CD4-positive, alpha-beta T cell (primary cell): ENCODE results near the gene TOLLIP. TPM values are rescaled to one million over a fixed set of nuclear protein-coding genes. Genes with fewer than 3 reads are reported as not detected.

Experiments
- ATAC-seq: fragments of 200-7000 bp; cut with Tn5 transposase; one replicate; pipeline ENCODE4 v1.10.0; 2022; ENCODE audit warnings: mild to moderate bottlenecking; ENCODE audit not compliant: poor library complexity
- CTCF ChIA-PET: fragments of 350-600 bp; sonication (Branson Sonifier 250); formaldehyde crosslinking; loops from one replicate; lab custom pipeline; 2021; ENCODE audit warnings: antibody characterized with exemption, inconsistent platforms; lab: Charles Lee
- POLR2A ChIA-PET: fragments of 350-600 bp; sonication (Branson Sonifier 250); formaldehyde crosslinking; loops from one replicate; lab custom pipeline; 2021; ENCODE audit warnings: antibody characterized with exemption, inconsistent platforms; lab: Charles Lee
- DNase-seq, 14 experiments: peaks; one replicate each; pipeline ENCODE4 v3.0.0-alpha.2; 2013 to 2020; ENCODE audit warnings: mixed read lengths in 2 of 14
- H3K27ac ChIP-seq, 2 donors: one replicate each; pipeline versions ENCODE4 v1.5.1 to v1.7.0; 2013; ENCODE audit warnings: low read length in 2 of 2, low read depth in 1 of 2, mild to moderate bottlenecking in 1 of 2
- H3K27me3 ChIP-seq, 2 experiments: 1 replicate in 1 of 2; 2 replicates in 1 of 2; pipeline versions ENCODE4 v1.6.1 to v1.7.0; 2013; ENCODE audit warnings: low read length in 2 of 2, control low read depth in 1 of 2, mild to moderate bottlenecking in 1 of 2, moderate library complexity in 1 of 2; ENCODE audit not compliant: insufficient read depth in 2 of 2, control insufficient read depth in 1 of 2
- H3K36me3 ChIP-seq: one replicate; pipeline ENCODE4 v1.6.1; 2013; ENCODE audit warnings: low read length, control low read depth; ENCODE audit not compliant: insufficient read depth
- H3K4me1 ChIP-seq: one replicate; pipeline ENCODE4 v1.6.1; 2013; ENCODE audit warnings: low read length, control low read depth; ENCODE audit not compliant: insufficient read depth
- H3K4me3 ChIP-seq: one replicate; pipeline ENCODE4 v1.5.1; 2013; ENCODE audit warnings: mild to moderate bottlenecking, low read length, moderate library complexity
- H3K9me3 ChIP-seq, 2 experiments: 1 replicate in 1 of 2; 2 replicates in 1 of 2; pipeline versions ENCODE4 v1.6.1 to v1.7.0; 2013; ENCODE audit warnings: low read length in 2 of 2, mild to moderate bottlenecking in 2 of 2, control low read depth in 1 of 2, moderate library complexity in 1 of 2; ENCODE audit not compliant: control insufficient read depth in 1 of 2, insufficient read depth in 1 of 2
- H3K27ac Mint-ChIP-seq: one replicate; pipeline ENCODE4 v1.8.0; 2020; ENCODE audit warnings: mixed read lengths
- H3K27me3 Mint-ChIP-seq: one replicate; pipeline ENCODE4 v1.8.0; 2021; ENCODE audit warnings: mixed read lengths
- H3K36me3 Mint-ChIP-seq: one replicate; pipeline ENCODE4 v1.8.0; 2021; ENCODE audit warnings: low read depth, mixed read lengths
- H3K4me1 Mint-ChIP-seq: one replicate; pipeline ENCODE4 v1.8.0; 2021; ENCODE audit warnings: low read depth, mixed read lengths
- H3K4me3 Mint-ChIP-seq: one replicate; pipeline ENCODE4 v1.8.0; 2020; ENCODE audit warnings: mild to moderate bottlenecking, mixed read lengths
- H3K9me3 Mint-ChIP-seq: one replicate; pipeline ENCODE4 v1.8.0; 2020; ENCODE audit warnings: mixed read lengths
- intact Hi-C, 2 experiments: fragments of 100-400 bp; cut with DNase I in 1 of 2; cut with micrococcal nuclease in 1 of 2; formaldehyde crosslinking; loops; one replicate each; pipeline versions ENCODE4 v1.15.1 to v1.9.0; 2023 to 2025; cut with DNase I, micrococcal nuclease
- microRNA-seq: library from miRNA; unstranded; fragments of <30 nt; microRNA quantifications from one replicate; pipeline ENCODE4 v1.2.0, GENCODE V29; 2021; ENCODE audit warnings: borderline microRNAs expressed, borderline replicate concordance
- total RNA-seq, 174 experiments: library from RNA in 2 of 174; stranded (reverse) in 2 of 174; gene quantifications; one replicate each; pipeline ENCODE4 v1.2.3 and lab custom pipeline; 2021 to 2026
- TF ChIP-seq, protein P1 (sequence below): fragments of 200-600 bp; IDR thresholded peaks from one replicate; pipeline ENCODE4 v1.8.0; 2022; ENCODE audit warnings: antibody characterized with exemption, mild to moderate bottlenecking

The TOLLIP gene
- total RNA-seq, 2 experiments from 2014 or later = 38.9 to 41.0 TPM

DNA sequence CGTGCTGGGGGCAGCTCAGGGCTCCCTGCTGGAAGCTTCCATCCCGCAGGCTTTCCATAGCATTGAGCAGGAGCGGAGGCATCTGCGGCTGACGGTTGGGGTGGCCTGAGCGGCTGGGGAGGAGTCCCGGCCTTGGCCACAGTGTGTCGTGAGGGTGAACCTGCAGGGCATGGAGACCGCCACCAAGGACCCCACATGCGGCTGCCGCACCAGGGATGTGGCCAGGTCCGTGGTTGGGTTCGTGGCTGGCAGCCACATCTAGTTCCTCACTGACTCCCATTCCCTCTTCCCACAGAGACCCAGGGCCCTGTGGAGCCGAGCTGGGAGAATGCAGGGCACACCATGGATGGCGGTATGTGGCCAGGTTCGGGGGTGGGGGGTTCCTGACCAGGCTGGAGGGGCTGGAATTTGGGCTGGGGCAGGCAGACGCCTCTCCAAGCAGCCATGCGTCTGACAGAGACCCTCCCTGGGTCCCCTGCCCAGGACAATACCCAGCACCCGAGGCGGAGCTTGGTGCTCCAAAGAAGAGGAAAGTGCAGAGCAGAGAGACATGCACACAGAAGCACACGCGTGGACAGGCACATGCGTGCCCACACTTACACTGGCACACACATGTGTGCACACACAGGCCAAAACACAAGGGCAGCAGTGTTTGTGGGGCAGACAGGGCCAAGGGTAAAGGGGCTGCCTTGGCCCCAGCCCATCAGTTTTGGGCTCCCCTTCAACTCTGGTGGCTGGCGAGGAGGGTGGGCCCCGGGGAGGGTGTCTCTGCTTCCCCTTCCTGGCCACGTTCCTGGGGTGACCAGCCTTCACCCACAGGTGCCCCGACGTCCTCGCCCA lies 83.8 kb downstream of the TOLLIP start:
- POLR2A ChIA-PET = no interaction called here
- DNase-seq = no peak

DNA sequence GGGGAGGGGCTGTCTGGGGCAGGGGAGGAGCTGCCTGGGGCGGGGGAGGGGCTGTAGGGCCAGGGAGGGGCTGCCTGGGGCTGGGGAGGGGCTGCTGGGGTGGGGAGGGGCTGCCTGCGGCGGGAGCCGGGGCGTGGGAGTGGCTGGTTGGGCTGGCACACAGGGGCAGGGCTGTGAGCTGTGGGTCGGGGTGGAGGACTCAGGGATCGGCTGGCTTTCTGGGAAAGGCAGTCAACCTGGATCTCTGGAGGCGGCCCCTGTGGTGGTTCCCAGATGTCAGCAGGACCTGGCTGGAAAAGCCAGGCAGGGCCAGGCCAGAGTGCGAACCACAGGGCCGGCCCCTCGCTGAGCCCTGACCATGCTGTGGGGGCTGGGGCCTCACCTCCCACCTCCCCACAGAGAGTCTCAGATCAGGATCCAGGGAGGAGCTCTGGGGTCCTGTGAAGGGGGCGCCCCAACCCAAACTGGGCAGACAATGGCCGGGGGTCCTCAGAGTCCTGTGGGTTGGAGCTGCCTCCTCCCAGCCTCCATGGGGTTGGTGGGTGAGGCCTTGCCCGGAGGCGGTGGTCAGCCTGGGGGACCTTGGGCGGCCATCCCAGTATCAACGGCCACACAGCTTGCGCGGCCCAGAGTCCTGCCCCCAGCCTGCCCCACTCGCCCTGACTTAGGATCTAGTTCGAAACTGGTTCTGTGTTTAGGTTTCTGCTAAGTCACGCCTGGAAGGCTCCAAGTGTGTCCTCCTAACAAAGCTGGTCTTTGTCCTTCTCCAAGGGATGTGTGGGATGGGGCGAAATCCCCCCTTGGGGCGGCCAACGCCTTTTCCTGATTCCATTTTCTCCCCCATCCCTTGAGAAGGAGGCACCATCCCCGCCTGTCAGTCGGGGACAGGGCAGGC lies 84.7 kb downstream of the TOLLIP start:
- ATAC-seq (no peak), DNase-seq (no peak)
- POLR2A ChIA-PET = no interaction called here
- Mint-ChIP-seq H3K4me3 (no peak overlapping the region), H3K27ac (no peak overlapping the region), H3K36me3 (no peaks in the 10 kb centered on the region), H3K9me3 (no peaks in the 10 kb centered on the region), H3K4me1 (no peaks in the 10 kb centered on the region), H3K27me3 (peaks cover 4% of the 10 kb centered on the region)
- CTCF ChIA-PET = no interaction called here
- H3K9me3 ChIP-seq = no peaks in the 10 kb centered on the region
- no peaks in the 10 kb centered on the region for H3K36me3 ChIP-seq
- peaks cover 4 to 5% of the 10 kb centered on the region in 2 experiments for H3K27me3 ChIP-seq
- no peak overlapping the region for H3K27ac ChIP-seq
- no peak overlapping the region for H3K4me3 ChIP-seq
- TF ChIP-seq, protein P1, sequence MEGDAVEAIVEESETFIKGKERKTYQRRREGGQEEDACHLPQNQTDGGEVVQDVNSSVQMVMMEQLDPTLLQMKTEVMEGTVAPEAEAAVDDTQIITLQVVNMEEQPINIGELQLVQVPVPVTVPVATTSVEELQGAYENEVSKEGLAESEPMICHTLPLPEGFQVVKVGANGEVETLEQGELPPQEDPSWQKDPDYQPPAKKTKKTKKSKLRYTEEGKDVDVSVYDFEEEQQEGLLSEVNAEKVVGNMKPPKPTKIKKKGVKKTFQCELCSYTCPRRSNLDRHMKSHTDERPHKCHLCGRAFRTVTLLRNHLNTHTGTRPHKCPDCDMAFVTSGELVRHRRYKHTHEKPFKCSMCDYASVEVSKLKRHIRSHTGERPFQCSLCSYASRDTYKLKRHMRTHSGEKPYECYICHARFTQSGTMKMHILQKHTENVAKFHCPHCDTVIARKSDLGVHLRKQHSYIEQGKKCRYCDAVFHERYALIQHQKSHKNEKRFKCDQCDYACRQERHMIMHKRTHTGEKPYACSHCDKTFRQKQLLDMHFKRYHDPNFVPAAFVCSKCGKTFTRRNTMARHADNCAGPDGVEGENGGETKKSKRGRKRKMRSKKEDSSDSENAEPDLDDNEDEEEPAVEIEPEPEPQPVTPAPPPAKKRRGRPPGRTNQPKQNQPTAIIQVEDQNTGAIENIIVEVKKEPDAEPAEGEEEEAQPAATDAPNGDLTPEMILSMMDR = no peak
- H3K4me1 ChIP-seq = no peaks in the 10 kb centered on the region
- intact Hi-C loops = no loop called here

More for the DNA sequence above, 83.8 kb downstream of the TOLLIP start:
- Mint-ChIP-seq H3K4me3 (no peak overlapping the region), H3K9me3 (no peaks in the 10 kb centered on the region), H3K36me3 (no peaks in the 10 kb centered on the region), H3K27ac (no peak overlapping the region), H3K27me3 (peaks cover 4% of the 10 kb centered on the region), H3K4me1 (no peaks in the 10 kb centered on the region)
- Histone ChIP-seq H3K4me1 (no peaks in the 10 kb centered on the region), H3K9me3 (no peaks in the 10 kb centered on the region), H3K4me3 (no peak overlapping the region), H3K36me3 (no peaks in the 10 kb centered on the region), H3K27me3 (no peaks in the 10 kb centered on the region), H3K27ac (no peak overlapping the region)
- no peak for ATAC-seq
- CTCF ChIA-PET = no interaction called here
- intact Hi-C loops = no loop called here
- TF ChIP-seq, protein P1 = no peak

Small RNAs within 50 kb of the gene (microRNA-seq; reads per million reads assigned to microRNA genes)
- not detected for gene MIR6744

Other genes with a start within 250 kb of the TOLLIP start
- not detected for gene MUC2, start 234.8 kb downstream of the TOLLIP start, total RNA-seq
- not detected for gene MUC5AC, start 151.7 kb downstream of the TOLLIP start, total RNA-seq
- not detected for gene MUC5B, start 86.6 kb downstream of the TOLLIP start, total RNA-seq
- under 1 TPM; 0.22 to 0.55 TPM for gene BRSK2, start 80.3 kb upstream of the TOLLIP start, total RNA-seq
- gene MOB2, start 177.1 kb upstream of the TOLLIP start, total RNA-seq = 10 to 100 TPM; 37.0 to 38.3 TPM